Left cardiac atrium (tissue), 4 donors: Measurements from ENCODE around the gene CTSL. TPM values are rescaled to one million over a fixed set of nuclear protein-coding genes. Genes with fewer than 3 reads are reported as not detected.

ENCODE experiments used
- ATAC-seq, 2 donors: fragments of 200-7000 bp; cut with Tn5 transposase; one replicate each; pipeline ENCODE4 v1.9.1; 2020; ENCODE audit warnings: mild to moderate bottlenecking in 2 of 2, moderate library complexity in 2 of 2
- DNase-seq: peaks from one replicate; pipeline ENCODE4 v3.0.0-alpha.2; 2020
- intact Hi-C, 2 donors: fragments of 100-400 bp; cut with DNase I; formaldehyde crosslinking; loops; one replicate each; pipeline versions ENCODE4 v1.14.1 to v1.15.1; 2022 to 2023
- total RNA-seq, 2 donors: library from RNA; stranded (reverse); fragmentation: NEBNext Ultra II Directional; extraction: Animal tissue kit (Norgen Biotek cat#: 25700); gene quantifications; one replicate each; pipeline ENCODE4 v1.2.1, GENCODE V29; 2021
- donor health status: DM: no; HTN: yes; CAD: no.
- donor health status: DM: no; HTN: yes; CAD: no; lungs with severe emphysema.
- donor health status: DM: yes; HTN: yes; CAD: no.
- donor health status: Dilated cardiomyopathy.

The CTSL gene
- total RNA-seq, 2 donors from 2014 or later = 162 to 165 TPM

GRCh38 chr9:87695523-87695922 lies 30.4 kb upstream of the CTSL start:
- DNase-seq (no peak), ATAC-seq (no peak)
- intact Hi-C loops = no loop called here

GRCh38 chr9:87696641-87697040 lies 29.3 kb upstream of the CTSL start:
- intact Hi-C loops = no loop called here
- no peak for DNase-seq
- no peak for ATAC-seq

GRCh38 chr9:87698069-87698809 lies 27.7 kb upstream of the CTSL start:
- ATAC-seq = no peak
- intact Hi-C loops = no loop called here
- no peak for DNase-seq

GRCh38 chr9:87699835-87700234 lies 26.1 kb upstream of the CTSL start:
- DNase-seq (no peak), ATAC-seq (no peak)
- intact Hi-C loops = no loop called here

GRCh38 chr9:87701491-87701890 lies 24.4 kb upstream of the CTSL start:
- intact Hi-C loops = no loop called here
- no peak for DNase-seq

GRCh38 chr9:87701931-87702421 lies 23.9 kb upstream of the CTSL start:
- DNase-seq (no peak), ATAC-seq (no peak)
- intact Hi-C loops = no loop called here

More at GRCh38 chr9:87701491-87701890, 24.4 kb upstream of the CTSL start:
- no peak for ATAC-seq

- no peak for ATAC-seq
- intact Hi-C loops = no loop called here
- no peak for DNase-seq
Observed at GRCh38 chr9:87702921-87703320, 23.0 kb upstream of the CTSL start.

- ATAC-seq (no peak), DNase-seq (no peak)
- intact Hi-C loops = no loop called here
Observed at GRCh38 chr9:87703636-87704276, 22.2 kb upstream of the CTSL start.

GRCh38 chr9:87704342-87704741 lies 21.6 kb upstream of the CTSL start:
- ATAC-seq = no peak
- intact Hi-C loops = no loop called here
- no peak for DNase-seq

GRCh38 chr9:87706066-87706739 lies 19.7 kb upstream of the CTSL start:
- DNase-seq = no peak
- intact Hi-C loops = no loop called here
- ATAC-seq = no peak

GRCh38 chr9:87707805-87708506 lies 18.0 kb upstream of the CTSL start:
- intact Hi-C loops = no loop called here

GRCh38 chr9:87708546-87708945 lies 17.4 kb upstream of the CTSL start:
- intact Hi-C loops = no loop called here
- no peak for DNase-seq
- ATAC-seq = no peak

More at GRCh38 chr9:87707805-87708506, 18.0 kb upstream of the CTSL start:
- no peak for ATAC-seq
- DNase-seq = no peak

- intact Hi-C loops = no loop called here
- no peak for DNase-seq
- no peak for ATAC-seq
Observed at GRCh38 chr9:87708986-87709728, 16.8 kb upstream of the CTSL start.

- ATAC-seq (no peak), DNase-seq (no peak)
- intact Hi-C loops = no loop called here
Observed at GRCh38 chr9:87710443-87710842, 15.5 kb upstream of the CTSL start.

GRCh38 chr9:87711857-87712800 lies 13.8 kb upstream of the CTSL start:
- intact Hi-C loops = no loop called here
- ATAC-seq (peak in 1 of 2 donors; percentile 35), DNase-seq (no peak)

- ATAC-seq (peak in 1 of 2 donors; percentile 11), DNase-seq (no peak)
- intact Hi-C loops = no loop called here
Observed at GRCh38 chr9:87712801-87713277, 13.1 kb upstream of the CTSL start.

GRCh38 chr9:87713278-87713987 lies 12.5 kb upstream of the CTSL start:
- intact Hi-C loops = no loop called here
- DNase-seq (peak; percentile 89), ATAC-seq (peak; percentile 85 to 92)
